ENCODE measurements around the gene MPP7.

The MPP7 gene

DNA sequence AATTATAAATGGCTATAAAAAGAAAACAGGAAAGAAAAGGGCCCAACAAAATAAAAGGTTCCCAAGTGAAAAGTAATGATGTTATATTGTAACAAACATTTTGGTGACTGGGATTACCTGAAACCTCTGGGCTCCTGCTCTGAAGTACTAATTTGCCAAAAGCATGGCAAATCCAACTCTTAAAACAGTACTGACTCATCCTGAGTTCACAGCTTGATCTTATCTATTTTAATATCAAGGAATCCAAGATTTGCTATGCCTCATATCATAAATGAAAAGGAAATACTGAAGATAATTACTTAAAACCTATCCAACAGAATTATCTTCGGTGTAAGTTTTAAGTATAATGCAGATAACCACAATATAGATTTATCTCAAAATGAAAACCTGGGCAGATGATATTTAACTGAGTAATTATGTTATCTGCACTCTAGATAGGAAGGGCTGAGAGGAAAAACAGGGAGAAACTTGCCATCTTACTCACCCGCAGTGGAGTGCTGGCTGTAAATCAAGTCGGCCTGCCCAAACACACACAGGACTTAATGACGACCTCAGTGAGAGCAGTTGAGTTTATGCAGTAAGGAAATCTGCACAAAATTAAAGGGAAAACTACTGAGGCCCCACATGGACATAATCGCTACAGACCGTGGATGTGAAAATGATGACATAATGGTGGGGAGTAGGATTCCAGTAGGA lies 48.4 kb downstream of the MPP7 start:
- TF ChIP-seq, protein P1, sequence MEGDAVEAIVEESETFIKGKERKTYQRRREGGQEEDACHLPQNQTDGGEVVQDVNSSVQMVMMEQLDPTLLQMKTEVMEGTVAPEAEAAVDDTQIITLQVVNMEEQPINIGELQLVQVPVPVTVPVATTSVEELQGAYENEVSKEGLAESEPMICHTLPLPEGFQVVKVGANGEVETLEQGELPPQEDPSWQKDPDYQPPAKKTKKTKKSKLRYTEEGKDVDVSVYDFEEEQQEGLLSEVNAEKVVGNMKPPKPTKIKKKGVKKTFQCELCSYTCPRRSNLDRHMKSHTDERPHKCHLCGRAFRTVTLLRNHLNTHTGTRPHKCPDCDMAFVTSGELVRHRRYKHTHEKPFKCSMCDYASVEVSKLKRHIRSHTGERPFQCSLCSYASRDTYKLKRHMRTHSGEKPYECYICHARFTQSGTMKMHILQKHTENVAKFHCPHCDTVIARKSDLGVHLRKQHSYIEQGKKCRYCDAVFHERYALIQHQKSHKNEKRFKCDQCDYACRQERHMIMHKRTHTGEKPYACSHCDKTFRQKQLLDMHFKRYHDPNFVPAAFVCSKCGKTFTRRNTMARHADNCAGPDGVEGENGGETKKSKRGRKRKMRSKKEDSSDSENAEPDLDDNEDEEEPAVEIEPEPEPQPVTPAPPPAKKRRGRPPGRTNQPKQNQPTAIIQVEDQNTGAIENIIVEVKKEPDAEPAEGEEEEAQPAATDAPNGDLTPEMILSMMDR (IDR thresholded peaks at IDR 0.05; ENCODE audit: low read depth, low read length, missing control alignments), result no peak
- no peak for DNase-seq (ENCODE audit: low read depth)
- no peak overlapping the region for H3K4me3 ChIP-seq (ENCODE audit: low read depth, low read length)

GRCh38 chr10:28253169-28253785 lies 49.6 kb downstream of the MPP7 start:
- TF ChIP-seq, protein P1 (IDR thresholded peaks at IDR 0.05; ENCODE audit: low read depth, low read length, missing control alignments), result no peak
- no peak for DNase-seq (ENCODE audit: low read depth)
- H3K4me3 ChIP-seq (ENCODE audit: low read depth, low read length), result no peak overlapping the region

Measured in GM12864 (cell line).